SK-N-SH (cell line): ENCODE data around the gene NDUFS3.

ENCODE experiments used
- CTCF ChIP-seq: fragments of 200-600 bp; sonication (generic); IDR thresholded peaks from 2 replicates; pipeline ENCODE4 v1.6.1; 2017; ENCODE audit warnings: antibody characterized with exemption, mild to moderate bottlenecking, moderate library complexity
- EP300 ChIP-seq, 2 experiments: IDR thresholded peaks; 2 replicates each; pipeline versions ENCODE4 v1.4.0 to v1.6.1; 2012; ENCODE audit warnings: borderline replicate concordance in 1 of 2, low read depth in 1 of 2, low read length in 1 of 2
- GATA2 ChIP-seq: sonication (generic); formaldehyde crosslinking; IDR thresholded peaks from 2 replicates; pipeline ENCODE4 v1.5.0; 2020; ENCODE audit warnings: mild to moderate bottlenecking, missing genetic modification reagents
- POLR2AphosphoS5 ChIP-seq: IDR thresholded peaks from 2 replicates; pipeline ENCODE4 v1.6.1; 2012; ENCODE audit warnings: low read depth, low read length
- RFX5 ChIP-seq: IDR thresholded peaks from 2 replicates; pipeline ENCODE4 v1.6.1; 2012; ENCODE audit warnings: mild to moderate bottlenecking, improper control_type of control experiment, low read length
- SMC3 ChIP-seq: IDR thresholded peaks from 2 replicates; pipeline ENCODE4 v1.6.1; 2012; ENCODE audit warnings: low read depth, low read length, improper control_type of control experiment

- TF ChIP-seq GATA2: no peak
- no peak for TF ChIP-seq EP300 (IDR thresholded peaks at IDR 0.05; ENCODE audit: borderline replicate concordance in 1 of 2, low read depth in 1 of 2, low read length in 1 of 2)
- peak; percentile 55 for TF ChIP-seq CTCF
- no peak for TF ChIP-seq RFX5
- TF ChIP-seq POLR2AphosphoS5: no peak
- TF ChIP-seq SMC3: no peak
Measured at GRCh38 chr11:47551086-47551485, 27.8 kb upstream of the NDUFS3 start.
